Upper lobe of right lung (tissue), 1 donor: ENCODE results near the gene GAL. TPM values are rescaled to one million over a fixed set of nuclear protein-coding genes. Genes with fewer than 3 reads are reported as not detected.
A peak's percentile ranks its signal among the peaks of the same experiment; 100 is the strongest.

Experiments used
- ATAC-seq: fragments of 200-7000 bp; cut with Tn5 transposase; one replicate; pipeline ENCODE4 v1.9.1; 2020; ENCODE audit warnings: mild to moderate bottlenecking, moderate library complexity
- DNase-seq: peaks from one replicate; pipeline ENCODE4 v3.0.0-alpha.2; 2020
- H3K27ac ChIP-seq: fragments of 200-600 bp; one replicate; pipeline ENCODE4 v1.8.0; 2022
- H3K27me3 ChIP-seq: fragments of 200-600 bp; one replicate; pipeline ENCODE4 v1.8.0; 2022; ENCODE audit warnings: mild to moderate bottlenecking
- H3K36me3 ChIP-seq: fragments of 200-600 bp; one replicate; pipeline ENCODE4 v1.8.0; 2022
- H3K4me1 ChIP-seq: fragments of 200-600 bp; one replicate; pipeline ENCODE4 v1.8.0; 2022
- H3K4me3 ChIP-seq: fragments of 200-600 bp; one replicate; pipeline ENCODE4 v1.8.0; 2022; ENCODE audit warnings: mild to moderate bottlenecking
- H3K9me3 ChIP-seq: fragments of 200-600 bp; one replicate; pipeline ENCODE4 v1.8.0; 2022
- CTCF ChIP-seq: fragments of 200-600 bp; IDR thresholded peaks from one replicate; pipeline ENCODE4 v1.8.0; 2022; ENCODE audit warnings: antibody characterized with exemption
- intact Hi-C: fragments of 100-400 bp; cut with DNase I; formaldehyde crosslinking; loops from one replicate; pipeline ENCODE4 v1.11.0; 2022
- total RNA-seq: library from RNA; stranded (reverse); fragmentation: NEBNext Ultra II Directional; extraction: Animal tissue kit (Norgen Biotek cat#: 25700); gene quantifications from one replicate; pipeline ENCODE4 v1.2.1, GENCODE V29; 2021
- donor health status: DM: no; HTN: yes; CAD: no; lungs with severe emphysema.

Gene GAL
- total RNA-seq, 1 donor from 2014 or later, result not detected

DNA sequence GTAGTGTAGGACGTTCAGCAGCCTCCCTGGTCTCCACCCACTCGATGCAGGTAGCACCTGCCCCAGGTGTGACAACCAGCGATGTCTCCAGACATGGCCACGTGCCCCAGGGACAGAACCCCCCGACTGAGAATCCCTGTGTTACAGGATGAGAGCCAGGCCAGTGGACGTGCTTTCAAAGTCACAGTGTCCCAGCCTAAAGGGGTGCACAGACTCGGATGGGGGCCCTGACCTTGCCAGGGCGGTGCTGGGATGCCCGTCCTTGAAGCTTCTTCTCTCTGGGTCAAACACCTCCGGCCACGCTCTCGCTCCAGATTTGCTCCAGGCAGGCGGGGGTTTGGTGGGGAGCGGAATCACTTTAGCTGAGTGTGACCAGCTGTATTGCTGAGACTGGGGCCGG lies 23.3 kb upstream of the GAL start:
- peak; percentile 45 for DNase-seq
- no peak for ATAC-seq
- no peak overlapping the region for H3K27ac ChIP-seq

GRCh38 chr11:68661697-68662603 lies 22.4 kb upstream of the GAL start:
- Histone ChIP-seq H3K27me3 (no peaks in the 10 kb centered on the region), H3K27ac (no peak overlapping the region), H3K9me3 (no peaks in the 10 kb centered on the region), H3K4me3 (no peak overlapping the region), H3K36me3 (no peaks in the 10 kb centered on the region), H3K4me1 (no peaks in the 10 kb centered on the region)
- intact Hi-C loops, result no loop called here
- ATAC-seq (no peak), DNase-seq (peak; percentile 46)
- no peak for TF ChIP-seq CTCF

More for the DNA sequence above, 23.3 kb upstream of the GAL start:
- Histone ChIP-seq H3K36me3 (no peaks in the 10 kb centered on the region), H3K4me3 (no peak overlapping the region), H3K27me3 (no peaks in the 10 kb centered on the region), H3K9me3 (no peaks in the 10 kb centered on the region), H3K4me1 (no peaks in the 10 kb centered on the region)
- no peak for TF ChIP-seq CTCF
- intact Hi-C loops, result no loop called here

- peak; percentile 49 for DNase-seq
- H3K4me1 ChIP-seq, result no peaks in the 10 kb centered on the region
These were observed 20.8 kb upstream of the GAL start for GRCh38 chr11:68663482-68664010.

GRCh38 chr11:68664141-68664540 lies 20.2 kb upstream of the GAL start:
- H3K27me3 ChIP-seq, result no peaks in the 10 kb centered on the region
- intact Hi-C loops, result no loop called here
- no peaks in the 10 kb centered on the region for H3K36me3 ChIP-seq
- no peak for TF ChIP-seq CTCF
- H3K9me3 ChIP-seq, result no peaks in the 10 kb centered on the region
- ATAC-seq, result no peak
- H3K4me3 ChIP-seq, result no peak overlapping the region
- H3K27ac ChIP-seq, result no peak overlapping the region
- DNase-seq, result peak; percentile 20
- no peaks in the 10 kb centered on the region for H3K4me1 ChIP-seq

More at GRCh38 chr11:68663482-68664010, 20.8 kb upstream of the GAL start:
- no peak overlapping the region for H3K27ac ChIP-seq
- no peak for ATAC-seq
- no peaks in the 10 kb centered on the region for H3K27me3 ChIP-seq
- no peaks in the 10 kb centered on the region for H3K36me3 ChIP-seq
- intact Hi-C loops, result no loop called here
- TF ChIP-seq CTCF, result no peak
- no peaks in the 10 kb centered on the region for H3K9me3 ChIP-seq
- H3K4me3 ChIP-seq, result no peak overlapping the region

GRCh38 chr11:68664906-68665305 lies 19.4 kb upstream of the GAL start:
- TF ChIP-seq CTCF, result no peak
- peak; percentile 54 for DNase-seq
- no peak for ATAC-seq

More at GRCh38 chr11:68664906-68665305, 19.4 kb upstream of the GAL start:
- H3K4me1 ChIP-seq, result no peaks in the 10 kb centered on the region
- no peaks in the 10 kb centered on the region for H3K27me3 ChIP-seq
- H3K9me3 ChIP-seq, result no peaks in the 10 kb centered on the region
- H3K4me3 ChIP-seq, result no peak overlapping the region
- H3K36me3 ChIP-seq, result no peaks in the 10 kb centered on the region
- intact Hi-C loops, result no loop called here
- no peak overlapping the region for H3K27ac ChIP-seq
